Kidney (tissue), 14 donors: ENCODE data around the gene DPM3. TPM values are rescaled to one million over a fixed set of nuclear protein-coding genes. Genes with fewer than 3 reads are reported as not detected.
A peak's percentile ranks its signal among the peaks of the same experiment; 100 is the strongest.
"Not testable (repeated sequence)": the region's sequence is repeated elsewhere in the genome, so short reads cannot be mapped to it uniquely, and the experiment has no call there.

Source experiments
- DNase-seq, 5 donors: peaks; one replicate each; pipeline ENCODE4 v3.0.0-alpha.2; 2013 to 2020
- FAIRE-seq: peaks from 2 replicates; lab custom pipeline; 2012; peaks lifted over from hg19 to GRCh38; lab: Jason Lieb, UNC
- H3K27ac ChIP-seq, 2 donors: one replicate each; pipeline ENCODE4 v1.7.0; 2013; ENCODE audit warnings: low read depth in 2 of 2, low read length in 2 of 2, inconsistent platforms in 1 of 2
- H3K27me3 ChIP-seq: one replicate; pipeline ENCODE4 v1.7.1; 2013; ENCODE audit warnings: low read length, inconsistent platforms; ENCODE audit not compliant: control insufficient read depth, insufficient read depth
- H3K36me3 ChIP-seq, 3 donors: one replicate each; pipeline versions ENCODE4 v1.7.0 to v1.7.1; 2013; ENCODE audit warnings: low read length in 3 of 3, control low read depth in 1 of 3, inconsistent platforms in 1 of 3; ENCODE audit not compliant: insufficient read depth in 3 of 3, control insufficient read depth in 2 of 3
- H3K4me1 ChIP-seq, 3 donors: one replicate each; pipeline versions ENCODE4 v1.7.0 to v1.7.1; 2013; ENCODE audit warnings: low read length in 3 of 3, inconsistent platforms in 1 of 3, low read depth in 1 of 3; ENCODE audit not compliant: control insufficient read depth in 2 of 3, insufficient read depth in 2 of 3
- H3K4me3 ChIP-seq, 3 donors: one replicate each; pipeline versions ENCODE4 v1.7.0 to v1.8.1; 2013; ENCODE audit warnings: low read length in 3 of 3, control low read depth in 1 of 3, inconsistent platforms in 1 of 3
- H3K9ac ChIP-seq, 3 donors: one replicate each; pipeline versions ENCODE4 v1.7.0 to v1.7.1; 2013; ENCODE audit warnings: low read length in 3 of 3, control low read depth in 1 of 3, inconsistent platforms in 1 of 3
- H3K9me3 ChIP-seq, 3 donors: one replicate each; pipeline versions ENCODE4 v1.7.0 to v1.7.1; 2013; ENCODE audit warnings: low read length in 3 of 3, control low read depth in 1 of 3, inconsistent platforms in 1 of 3; ENCODE audit not compliant: control insufficient read depth in 2 of 3, insufficient read depth in 1 of 3
- intact Hi-C: fragments of 100-400 bp; cut with DNase I; formaldehyde crosslinking; loops from one replicate; pipeline ENCODE4 v1.11.1; 2022
- polyA plus RNA-seq: library from polyadenylated mRNA; stranded (reverse); fragments of 350-450 nt; fragmentation: Illumina TruSeq; extraction: RNeasy Lipid Tissue Mini Kit (QIAGEN cat#74804); gene quantifications from one replicate; pipeline ENCODE4 v1.2.3, GENCODE V29; 2014; ENCODE audit warnings: low read depth, low replicate concordance; ENCODE audit not compliant: insufficient read depth
- total RNA-seq: library from RNA; stranded (reverse); fragmentation: NEBNext Ultra II Directional; extraction: Animal tissue kit (Norgen Biotek cat#: 25700); gene quantifications from one replicate; pipeline ENCODE4 v1.2.1, GENCODE V29; 2021
- TF ChIP-seq, protein P1 (sequence below): IDR thresholded peaks from 3 replicates; pipeline ENCODE4 v1.5.1; 2012; ENCODE audit warnings: mild to moderate bottlenecking, moderate library complexity, borderline replicate concordance; ENCODE audit not compliant: insufficient read depth; ENCODE audit errors: extremely low read depth
- donor health status: control.
- donor health status: control.
- donor health status: control.
- donor health status: control.
- donor health status: control.
- donor health status: DM: yes; HTN: yes; CAD: no.
- donor health status: Normal renal cell carcinoma (clear cell type).

DPM3 gene
- total and polyA plus RNA-seq, 2 donors from 2014 or later: 84.4 to 237 TPM

DNA sequence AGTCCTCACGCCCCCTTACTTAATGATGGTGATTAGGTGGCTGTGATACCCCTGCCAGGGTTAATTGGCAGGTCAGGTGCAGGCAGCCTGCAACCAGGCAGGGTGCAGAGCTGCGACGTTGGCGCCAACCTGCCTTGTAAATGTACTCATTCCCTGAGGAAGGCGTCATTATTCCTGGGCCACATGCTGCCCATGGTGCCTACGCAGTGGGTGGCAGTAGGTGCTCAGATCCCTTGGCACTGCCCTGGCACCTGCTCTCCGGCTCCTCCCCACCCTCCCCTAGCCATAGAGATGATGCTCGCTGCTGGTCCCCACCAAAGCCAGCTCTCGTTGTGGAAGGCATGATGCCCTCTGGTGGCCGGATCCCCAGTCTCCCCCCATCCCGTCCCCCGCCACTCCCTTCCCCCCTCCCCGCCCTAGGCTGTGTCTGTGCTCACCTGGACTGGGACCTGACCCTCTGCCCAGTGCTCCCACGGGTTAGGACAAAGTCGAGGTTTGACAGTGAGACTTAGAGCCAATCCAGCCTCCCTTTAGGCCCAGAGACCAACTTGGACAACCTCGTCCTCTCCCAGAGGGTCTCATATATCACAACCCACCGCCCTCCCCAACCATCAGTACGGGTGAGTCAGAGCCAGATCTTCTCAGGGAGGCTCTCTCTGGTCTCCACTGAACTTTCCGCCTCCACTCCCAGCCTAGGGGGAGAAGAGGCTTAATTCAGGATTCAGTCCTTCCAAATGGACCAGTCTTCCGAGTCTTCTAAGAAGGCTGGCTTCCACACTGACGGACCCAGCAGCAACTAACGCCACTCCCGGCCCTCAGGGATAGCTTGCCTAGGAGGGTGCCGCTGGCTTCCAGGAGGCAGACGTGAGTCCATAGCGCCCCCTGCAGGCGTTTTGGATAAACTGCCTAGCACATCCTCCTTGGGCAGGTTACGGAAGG, 27.1 kb upstream of the DPM3 start:
- no peaks in the 10 kb centered on the region for H3K9me3 ChIP-seq
- TF ChIP-seq, protein P1, sequence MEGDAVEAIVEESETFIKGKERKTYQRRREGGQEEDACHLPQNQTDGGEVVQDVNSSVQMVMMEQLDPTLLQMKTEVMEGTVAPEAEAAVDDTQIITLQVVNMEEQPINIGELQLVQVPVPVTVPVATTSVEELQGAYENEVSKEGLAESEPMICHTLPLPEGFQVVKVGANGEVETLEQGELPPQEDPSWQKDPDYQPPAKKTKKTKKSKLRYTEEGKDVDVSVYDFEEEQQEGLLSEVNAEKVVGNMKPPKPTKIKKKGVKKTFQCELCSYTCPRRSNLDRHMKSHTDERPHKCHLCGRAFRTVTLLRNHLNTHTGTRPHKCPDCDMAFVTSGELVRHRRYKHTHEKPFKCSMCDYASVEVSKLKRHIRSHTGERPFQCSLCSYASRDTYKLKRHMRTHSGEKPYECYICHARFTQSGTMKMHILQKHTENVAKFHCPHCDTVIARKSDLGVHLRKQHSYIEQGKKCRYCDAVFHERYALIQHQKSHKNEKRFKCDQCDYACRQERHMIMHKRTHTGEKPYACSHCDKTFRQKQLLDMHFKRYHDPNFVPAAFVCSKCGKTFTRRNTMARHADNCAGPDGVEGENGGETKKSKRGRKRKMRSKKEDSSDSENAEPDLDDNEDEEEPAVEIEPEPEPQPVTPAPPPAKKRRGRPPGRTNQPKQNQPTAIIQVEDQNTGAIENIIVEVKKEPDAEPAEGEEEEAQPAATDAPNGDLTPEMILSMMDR: peak; percentile 92
- H3K4me1 ChIP-seq: peaks cover 0 to 14% (median 7%) of the 10 kb centered on the region in 3 donors
- intact Hi-C loops: loop anchor here (5.0 kb wide), 1 partner anchor 75 kb away; no protein-coding TSS in a partner anchor
- H3K27me3 ChIP-seq: no peaks in the 10 kb centered on the region
- peak; percentile 89 to 95 (median 93) for DNase-seq
- H3K4me3 ChIP-seq: no peak overlapping the region
- no peak overlapping the region for H3K9ac ChIP-seq
- peaks cover 4 to 15% (median 10%) of the 10 kb centered on the region in 3 donors for H3K36me3 ChIP-seq
- H3K27ac ChIP-seq: peak overlapping the region; percentile 2 to 47
- FAIRE-seq: no peak

DNA sequence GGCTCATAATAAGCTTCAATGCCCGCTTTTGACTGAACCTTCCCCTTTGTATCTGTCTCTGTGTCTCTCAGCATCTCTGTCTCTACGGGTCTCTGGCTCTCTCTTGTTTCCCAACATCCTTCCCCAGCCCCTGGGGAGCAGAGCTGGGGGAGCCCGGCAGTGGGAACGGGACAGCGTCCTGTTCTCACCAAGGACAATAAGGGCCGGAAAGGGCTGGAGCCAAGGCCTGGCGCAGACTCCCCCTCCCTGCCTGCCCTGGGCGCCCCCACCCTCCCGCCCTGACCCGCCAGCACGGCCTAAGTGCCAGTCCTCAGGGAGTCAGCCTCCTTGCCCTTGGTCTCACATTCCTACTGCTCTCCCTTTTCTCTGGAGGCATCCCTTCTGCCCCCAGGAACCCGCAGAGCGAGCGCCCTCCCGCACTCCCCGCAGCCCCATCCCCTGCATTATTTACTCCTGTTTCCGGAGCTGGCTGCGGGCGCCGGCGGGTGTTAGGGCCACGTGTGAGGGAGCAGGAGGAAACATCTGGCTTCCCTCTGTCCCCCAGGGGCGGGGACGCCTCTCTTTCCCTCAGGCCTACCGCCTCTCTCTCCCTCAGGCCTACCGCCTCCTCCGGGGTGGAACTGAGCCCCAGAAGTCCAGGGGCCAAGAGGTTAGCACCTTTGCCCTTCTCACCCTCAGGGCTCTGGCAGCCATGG, 26.3 kb upstream of the DPM3 start:
- Histone ChIP-seq H3K27me3 (no peaks in the 10 kb centered on the region), H3K9ac (no peak overlapping the region), H3K9me3 (no peaks in the 10 kb centered on the region), H3K27ac (peak overlapping the region; percentile 33 to 47), H3K4me1 (peaks cover 0 to 9% (median 4%) of the 10 kb centered on the region in 3 donors), H3K4me3 (no peak overlapping the region), H3K36me3 (peaks cover 4 to 15% (median 10%) of the 10 kb centered on the region in 3 donors)
- FAIRE-seq: no peak
- TF ChIP-seq, protein P1: no peak
- DNase-seq: peak; percentile 54 to 90 (median 81)
- intact Hi-C loops: loop anchor here (5.0 kb wide), 1 partner anchor 74 kb away; no protein-coding TSS in a partner anchor

GRCh38 chr1:155166051-155166470, 25.7 kb upstream of the DPM3 start:
- DNase-seq (peak in 4 of 5 donors; percentile 68 to 78 (median 74)), FAIRE-seq (no peak)
- peak overlapping the region in 1 of 2 donors; percentile 33 for H3K27ac ChIP-seq
- TF ChIP-seq, protein P1: no peak
- peaks cover 4 to 15% (median 10%) of the 10 kb centered on the region in 3 donors for H3K36me3 ChIP-seq
- peaks cover 0 to 9% (median 4%) of the 10 kb centered on the region in 3 donors for H3K4me1 ChIP-seq
- H3K9ac ChIP-seq: no peak overlapping the region
- no peaks in the 10 kb centered on the region for H3K9me3 ChIP-seq
- no peak overlapping the region for H3K4me3 ChIP-seq
- no peaks in the 10 kb centered on the region for H3K27me3 ChIP-seq
- intact Hi-C loops: loop anchor here (5.0 kb wide), 1 partner anchor 74 kb away; no protein-coding TSS in a partner anchor

- peak in 1 of 5 donors; percentile 5 for DNase-seq
- not testable (repeated sequence) for H3K4me3 ChIP-seq, H3K27ac ChIP-seq, FAIRE-seq, H3K27me3 ChIP-seq, H3K9me3 ChIP-seq, H3K4me1 ChIP-seq, H3K9ac ChIP-seq
- intact Hi-C loops: loop anchor here (5.0 kb wide), 1 partner anchor 72 kb away; no protein-coding TSS in a partner anchor
- H3K36me3 ChIP-seq: peaks cover 4 to 10% (median 8%) of the 10 kb centered on the region in 3 donors
Observed at GRCh38 chr1:155164625-155165024, 24.3 kb upstream of the DPM3 start.

DNA sequence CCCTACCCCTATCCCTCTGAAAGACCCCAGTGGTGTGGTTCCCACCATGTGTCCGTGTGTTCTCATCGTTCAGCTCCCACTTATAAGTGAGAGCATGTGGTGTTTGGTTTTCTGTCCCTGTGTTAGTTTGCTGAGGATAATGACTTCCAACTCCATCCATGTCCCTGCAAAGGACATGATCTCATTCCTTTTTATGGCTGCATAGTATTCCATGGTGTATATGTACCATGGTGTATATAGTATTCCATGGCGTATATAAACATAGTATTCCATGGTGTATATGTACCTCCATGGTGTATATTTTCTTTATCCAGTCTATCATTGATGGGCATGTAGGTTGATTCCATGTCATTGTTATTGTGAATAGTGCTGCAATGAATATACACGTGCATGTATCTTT, 23.5 kb upstream of the DPM3 start:
- H3K27me3 ChIP-seq, DNase-seq, H3K4me3 ChIP-seq, H3K36me3 ChIP-seq, H3K9me3 ChIP-seq, H3K4me1 ChIP-seq, H3K9ac ChIP-seq, intact Hi-C loops, H3K27ac ChIP-seq, FAIRE-seq: not testable (repeated sequence)
